ENCODE measurements around the gene TSSK3. TPM values are rescaled to one million over a fixed set of nuclear protein-coding genes. Genes with fewer than 3 reads are reported as not detected.
A peak's percentile ranks its signal among the peaks of the same experiment; 100 is the strongest.

Gene TSSK3
- 1.2 TPM for polyA plus RNA-seq (2012; ENCODE audit: insufficient read length, low read depth)

DNA sequence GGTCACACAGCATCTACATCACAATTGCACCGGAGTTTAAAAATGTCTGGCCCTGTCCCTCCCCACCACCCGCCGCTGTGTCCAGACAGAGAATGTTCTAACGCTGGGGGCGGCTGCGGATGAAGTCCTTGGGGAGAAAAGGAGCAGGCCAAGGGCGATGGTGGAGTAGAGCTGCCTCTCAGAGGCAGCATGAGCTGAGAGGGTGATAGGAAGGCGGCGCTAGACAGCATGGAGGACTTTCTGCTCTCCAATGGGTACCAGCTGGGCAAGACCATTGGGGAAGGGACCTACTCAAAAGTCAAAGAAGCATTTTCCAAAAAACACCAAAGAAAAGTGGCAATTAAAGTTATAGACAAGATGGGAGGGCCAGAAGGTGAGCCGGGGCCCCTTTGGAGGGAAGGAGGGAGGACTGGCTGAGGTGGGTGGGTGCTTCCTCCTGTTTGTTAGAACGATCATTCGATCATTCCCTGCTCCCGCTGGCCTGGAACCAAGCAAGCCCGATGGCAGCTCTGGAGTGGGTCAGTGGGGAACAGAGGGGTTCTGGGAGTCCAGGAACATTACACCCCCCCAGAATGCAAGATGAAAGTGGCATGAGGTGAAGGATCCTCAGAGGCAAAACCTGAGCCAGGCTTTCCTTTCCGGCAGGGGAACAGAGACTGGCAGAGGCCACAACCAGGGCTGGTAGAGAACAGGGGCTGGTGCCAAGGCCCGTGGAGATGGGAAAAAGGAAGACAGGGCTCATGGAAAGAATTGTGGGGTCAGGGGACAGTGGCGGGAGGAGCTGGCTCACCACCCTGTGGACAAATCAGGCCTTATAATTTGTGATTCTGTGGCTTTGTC lies at the start of gene TSSK3, which contains the start of gene FAM229A:
TSSK3 (plus strand) TSS at position 66 of the 840 bp plus-strand sequence; CDS start at position 229, 163 bp downstream.
FAM229A (minus strand) TSS at position 12 of the 840 bp plus-strand sequence. CDS start 394 bp downstream, outside the sequence.
- TF ChIP-seq, protein P1, sequence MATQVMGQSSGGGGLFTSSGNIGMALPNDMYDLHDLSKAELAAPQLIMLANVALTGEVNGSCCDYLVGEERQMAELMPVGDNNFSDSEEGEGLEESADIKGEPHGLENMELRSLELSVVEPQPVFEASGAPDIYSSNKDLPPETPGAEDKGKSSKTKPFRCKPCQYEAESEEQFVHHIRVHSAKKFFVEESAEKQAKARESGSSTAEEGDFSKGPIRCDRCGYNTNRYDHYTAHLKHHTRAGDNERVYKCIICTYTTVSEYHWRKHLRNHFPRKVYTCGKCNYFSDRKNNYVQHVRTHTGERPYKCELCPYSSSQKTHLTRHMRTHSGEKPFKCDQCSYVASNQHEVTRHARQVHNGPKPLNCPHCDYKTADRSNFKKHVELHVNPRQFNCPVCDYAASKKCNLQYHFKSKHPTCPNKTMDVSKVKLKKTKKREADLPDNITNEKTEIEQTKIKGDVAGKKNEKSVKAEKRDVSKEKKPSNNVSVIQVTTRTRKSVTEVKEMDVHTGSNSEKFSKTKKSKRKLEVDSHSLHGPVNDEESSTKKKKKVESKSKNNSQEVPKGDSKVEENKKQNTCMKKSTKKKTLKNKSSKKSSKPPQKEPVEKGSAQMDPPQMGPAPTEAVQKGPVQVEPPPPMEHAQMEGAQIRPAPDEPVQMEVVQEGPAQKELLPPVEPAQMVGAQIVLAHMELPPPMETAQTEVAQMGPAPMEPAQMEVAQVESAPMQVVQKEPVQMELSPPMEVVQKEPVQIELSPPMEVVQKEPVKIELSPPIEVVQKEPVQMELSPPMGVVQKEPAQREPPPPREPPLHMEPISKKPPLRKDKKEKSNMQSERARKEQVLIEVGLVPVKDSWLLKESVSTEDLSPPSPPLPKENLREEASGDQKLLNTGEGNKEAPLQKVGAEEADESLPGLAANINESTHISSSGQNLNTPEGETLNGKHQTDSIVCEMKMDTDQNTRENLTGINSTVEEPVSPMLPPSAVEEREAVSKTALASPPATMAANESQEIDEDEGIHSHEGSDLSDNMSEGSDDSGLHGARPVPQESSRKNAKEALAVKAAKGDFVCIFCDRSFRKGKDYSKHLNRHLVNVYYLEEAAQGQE (IDR thresholded peaks at IDR 0.05; ENCODE audit: insufficient read depth in 1 of 2, low read depth in 2 of 2, low read length in 2 of 2), result no peak
- TF ChIP-seq SIN3A (IDR thresholded peaks at IDR 0.05; ENCODE audit: borderline replicate concordance, insufficient read depth, low read length) (no peak), FOXP2 (optimal IDR thresholded peaks at IDR 0.05; ENCODE audit: borderline replicate concordance, extremely low read depth, extremely low read length, insufficient read depth) (no peak), TAF1 (IDR thresholded peaks at IDR 0.05; ENCODE audit: borderline replicate concordance, insufficient read depth, low read length) (no peak), POLR2AphosphoS5 (IDR thresholded peaks at IDR 0.05; ENCODE audit: low read depth, low read length) (no peak)

DNA sequence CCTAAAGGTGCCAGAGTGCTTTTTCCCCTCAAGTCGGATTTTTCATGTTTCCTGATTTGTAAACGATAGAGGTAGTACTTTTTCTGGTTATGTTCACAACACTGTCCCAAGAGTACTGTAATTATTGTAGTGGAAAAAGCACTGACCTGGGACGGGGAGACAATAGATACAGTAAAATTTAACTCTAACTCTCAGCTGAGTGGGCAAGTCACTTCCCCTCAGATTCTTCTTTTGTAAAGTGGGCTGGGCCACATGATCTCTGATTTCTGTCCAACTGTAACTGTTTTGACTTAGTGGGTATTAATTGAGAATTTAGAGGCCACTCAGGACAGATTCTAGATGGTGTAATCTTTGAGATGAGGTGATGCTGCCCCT lies 45.4 kb upstream of the TSSK3 start:
- TF ChIP-seq, protein P1 (IDR thresholded peaks at IDR 0.05; ENCODE audit: insufficient read depth in 1 of 2, low read depth in 2 of 2, low read length in 2 of 2), result no peak
- TF ChIP-seq SIN3A (IDR thresholded peaks at IDR 0.05; ENCODE audit: borderline replicate concordance, insufficient read depth, low read length) (no peak), POLR2AphosphoS5 (IDR thresholded peaks at IDR 0.05; ENCODE audit: low read depth, low read length) (no peak), TAF1 (IDR thresholded peaks at IDR 0.05; ENCODE audit: borderline replicate concordance, insufficient read depth, low read length) (no peak), FOXP2 (optimal IDR thresholded peaks at IDR 0.05; ENCODE audit: borderline replicate concordance, extremely low read depth, extremely low read length, insufficient read depth) (no peak)

DNA sequence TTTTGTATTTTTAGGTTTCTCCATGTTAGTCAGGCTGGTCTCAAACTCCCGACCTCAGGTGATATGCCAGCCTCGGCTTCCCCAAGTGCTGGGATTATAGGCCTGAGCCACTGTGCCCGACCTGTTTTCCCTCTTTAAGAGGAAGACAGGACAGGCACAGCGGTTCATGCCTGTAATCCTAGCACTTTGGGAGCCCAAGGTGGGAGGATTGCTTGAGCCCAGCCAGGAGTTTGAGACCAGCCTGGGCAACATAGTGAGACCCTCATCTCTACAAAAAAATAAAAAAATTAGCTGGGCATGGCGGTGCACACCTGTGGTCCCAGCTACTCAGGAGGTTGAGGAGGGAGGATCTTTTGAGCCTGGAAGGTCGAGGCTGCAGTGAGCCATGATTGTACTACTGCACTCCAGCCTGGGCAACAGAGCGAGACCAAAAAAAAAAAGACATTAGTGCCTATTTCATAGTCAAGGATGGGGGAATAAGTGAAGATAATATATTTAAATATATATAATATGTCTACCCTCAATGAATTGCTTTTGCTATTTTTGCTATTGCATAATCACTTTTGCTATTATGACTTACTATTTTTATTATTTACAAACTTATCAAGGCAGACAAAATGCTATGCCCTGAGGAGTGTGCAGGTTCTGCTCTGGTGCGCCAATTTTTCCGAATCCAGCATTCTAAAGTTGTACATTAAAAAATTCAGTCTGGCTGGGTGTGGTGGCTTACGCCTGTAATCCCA lies 44.0 kb upstream of the TSSK3 start:
- TF ChIP-seq FOXP2 (optimal IDR thresholded peaks at IDR 0.05; ENCODE audit: borderline replicate concordance, extremely low read depth, extremely low read length, insufficient read depth) (no peak), SIN3A (IDR thresholded peaks at IDR 0.05; ENCODE audit: borderline replicate concordance, insufficient read depth, low read length) (no peak), TAF1 (IDR thresholded peaks at IDR 0.05; ENCODE audit: borderline replicate concordance, insufficient read depth, low read length) (no peak)
- TF ChIP-seq, protein P1 (IDR thresholded peaks at IDR 0.05; ENCODE audit: insufficient read depth in 1 of 2, low read depth in 2 of 2, low read length in 2 of 2), result no peak

- TF ChIP-seq FOXP2 (optimal IDR thresholded peaks at IDR 0.05; ENCODE audit: borderline replicate concordance, extremely low read depth, extremely low read length, insufficient read depth), result peak; percentile 67
- TF ChIP-seq TAF1 (IDR thresholded peaks at IDR 0.05; ENCODE audit: borderline replicate concordance, insufficient read depth, low read length), result no peak
- no peak for TF ChIP-seq POLR2AphosphoS5 (IDR thresholded peaks at IDR 0.05; ENCODE audit: low read depth, low read length)
- 0 out of 2 replicates have a peak, but pooled peaks have one; percentile 36 for TF ChIP-seq SIN3A (IDR thresholded peaks at IDR 0.05; ENCODE audit: borderline replicate concordance, insufficient read depth, low read length)
- TF ChIP-seq, protein P1 (IDR thresholded peaks at IDR 0.05; ENCODE audit: insufficient read depth in 1 of 2, low read depth in 2 of 2, low read length in 2 of 2), result no peak
Observed at GRCh38 chr1:32321712-32322291, 40.5 kb upstream of the TSSK3 start.

Data from PFSK-1 (cell line).